BLaER1 treated with 17β-estradiol and CSF1 and Interleukin-3, amounts not matched to agents 10 nM and 100 nM (cell line): Measurements from ENCODE around the gene PIAS1.

ENCODE experiments used
- H3K27ac ChIP-seq, 11 experiments: shearing (Covaris generic); formaldehyde crosslinking; 2 replicates each; pipeline ENCODE4 v1.8.1; 2022
- H3K27me3 ChIP-seq, 11 experiments: shearing (Covaris generic); formaldehyde crosslinking; 2 replicates each; pipeline ENCODE4 v1.8.1; 2022
- H3K36me3 ChIP-seq, 11 experiments: shearing (Covaris generic); formaldehyde crosslinking; 2 replicates each; pipeline ENCODE4 v1.8.1; 2022
- H3K4me1 ChIP-seq, 10 experiments: shearing (Covaris generic); formaldehyde crosslinking; 2 replicates each; pipeline ENCODE4 v1.8.1; 2022
- H3K4me2 ChIP-seq, 11 experiments: shearing (Covaris generic); formaldehyde crosslinking; 2 replicates each; pipeline ENCODE4 v1.8.1; 2022
- H3K4me3 ChIP-seq, 10 experiments: shearing (Covaris generic); formaldehyde crosslinking; 2 replicates each; pipeline ENCODE4 v1.8.1; 2022
- H3K9ac ChIP-seq, 11 experiments: shearing (Covaris generic); formaldehyde crosslinking; 2 replicates each; pipeline ENCODE4 v1.8.1; 2022
- H3K9me3 ChIP-seq, 11 experiments: shearing (Covaris generic); formaldehyde crosslinking; replicated peaks in 1 of 11; 2 replicates each; pipeline ENCODE4 v1.8.1; 2022
- H4K20me1 ChIP-seq, 11 experiments: shearing (Covaris generic); formaldehyde crosslinking; 2 replicates each; pipeline ENCODE4 v1.8.1; 2022
- Cebpa-rat ChIP-seq, 11 experiments: shearing (Covaris generic); IDR thresholded peaks; 2 replicates each; pipeline ENCODE4 v1.8.1; 2022

Gene PIAS1

GRCh38 chr15:68235022-68235421, 180.9 kb downstream of the PIAS1 start:
- Histone ChIP-seq H3K4me3 (no peak overlapping the region), H4K20me1 (no peaks in the 10 kb centered on the region; a peak in 1 of 22 replicates)

GRCh38 chr15:68239025-68239424, 184.9 kb downstream of the PIAS1 start:
- Histone ChIP-seq H3K27ac (no peak overlapping the region), H3K9ac (no peak overlapping the region), H3K4me3 (no peak overlapping the region), H4K20me1 (no peaks in the 10 kb centered on the region), H3K36me3 (peaks cover 0 to 3% (median 0%) of the 10 kb centered on the region in 11 experiments; a peak in 2 of 22 replicates), H3K27me3 (no peaks in the 10 kb centered on the region), H3K9me3 (peaks cover 19 to 34% (median 29%) of the 10 kb centered on the region in 11 experiments), H3K4me2 (peak overlapping the region in 1 of 11 experiments; percentile 48; a peak in 2 of 22 replicates), H3K4me1 (peaks cover 13 to 26% (median 18%) of the 10 kb centered on the region in 10 experiments)
- no peak for TF ChIP-seq Cebpa-rat (IDR thresholded peaks at IDR 0.05)

More at GRCh38 chr15:68235022-68235421, 180.9 kb downstream of the PIAS1 start:
- H3K4me2 ChIP-seq, result no peak overlapping the region
- H3K9ac ChIP-seq, result no peak overlapping the region
- H3K9me3 ChIP-seq, result peaks cover 0 to 6% (median 0%) of the 10 kb centered on the region in 11 experiments; a peak in 5 of 22 replicates
- peaks cover 46 to 64% (median 56%) of the 10 kb centered on the region in 10 experiments for H3K4me1 ChIP-seq
- H3K27me3 ChIP-seq, result no peaks in the 10 kb centered on the region
- H3K36me3 ChIP-seq, result no peaks in the 10 kb centered on the region
- TF ChIP-seq Cebpa-rat (IDR thresholded peaks at IDR 0.05), result no peak
- H3K27ac ChIP-seq, result no peak overlapping the region

- Histone ChIP-seq H3K9me3 (peaks cover 31 to 46% (median 42%) of the 10 kb centered on the region in 11 experiments), H3K4me3 (no peak overlapping the region), H3K27ac (no peak overlapping the region), H3K4me2 (no peak overlapping the region), H3K4me1 (peaks cover 10 to 24% (median 15%) of the 10 kb centered on the region in 10 experiments; a peak in 16 of 20 replicates), H3K36me3 (peaks cover 0 to 6% (median 0%) of the 10 kb centered on the region in 11 experiments; a peak in 2 of 22 replicates), H3K9ac (no peak overlapping the region), H4K20me1 (no peaks in the 10 kb centered on the region), H3K27me3 (no peaks in the 10 kb centered on the region)
- no peak for TF ChIP-seq Cebpa-rat (IDR thresholded peaks at IDR 0.05)
Measured at GRCh38 chr15:68241088-68241935, 187.2 kb downstream of the PIAS1 start.
